LoVo (cell line): ENCODE measurements around the gene ESYT1.

Experiments used
- DNase-seq: peaks from one replicate; pipeline ENCODE4 v3.0.0-alpha.2; 2016; ENCODE audit warnings: low spot score

The ESYT1 gene

GRCh38 chr12:56188778-56189098, 60.7 kb downstream of the ESYT1 start:
- no peak for DNase-seq

- DNase-seq: peak; percentile 97
Measured at GRCh38 chr12:56189099-56189917, 61.2 kb downstream of the ESYT1 start, which contains the start of gene SMARCC2. Gene SMARCC2 (minus strand): TSS chr12:56189483. CDS start chr12:56189461, 22 bp downstream.

DNA sequence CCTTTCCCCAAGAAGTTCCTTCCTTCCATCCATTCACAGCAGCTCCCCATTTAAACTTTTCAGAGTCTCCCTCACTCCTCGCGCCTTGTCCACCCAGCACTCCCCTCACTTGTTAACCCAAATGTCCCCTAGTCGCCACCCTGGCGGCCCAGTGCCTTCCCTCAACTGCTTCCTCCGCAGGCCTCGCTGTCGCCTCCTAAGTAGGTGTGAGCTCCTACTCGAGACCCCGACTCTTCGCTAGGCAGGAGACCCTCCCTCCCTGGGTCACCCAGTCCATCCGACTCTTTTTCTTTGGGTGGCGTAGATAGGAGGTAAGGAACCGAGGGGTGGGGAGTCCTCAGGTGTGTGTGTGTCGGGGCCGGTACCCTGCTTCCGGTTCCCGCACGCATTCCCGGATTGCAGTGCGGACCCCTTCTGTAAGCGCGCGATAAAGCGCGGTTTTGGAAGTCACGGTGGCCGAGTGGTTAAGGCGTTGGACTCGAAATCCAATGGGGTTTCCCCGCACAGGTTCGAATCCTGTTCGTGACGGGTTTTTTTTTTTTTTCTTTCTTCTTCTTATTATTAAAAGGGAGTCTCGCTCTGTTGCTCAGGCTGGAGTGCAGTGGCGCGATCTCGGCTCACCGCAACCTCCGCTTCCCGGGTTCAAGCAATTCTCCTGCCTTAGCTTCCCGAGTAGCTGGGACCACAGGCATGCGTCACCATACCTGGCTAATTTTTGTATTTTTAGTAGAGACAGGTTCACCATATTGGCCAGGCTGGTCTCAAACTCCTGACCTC, 62.0 kb downstream of the ESYT1 start:
- peak; percentile 92 for DNase-seq

- no peak for DNase-seq
Measured at GRCh38 chr12:56190695-56191155, 62.7 kb downstream of the ESYT1 start.

DNA sequence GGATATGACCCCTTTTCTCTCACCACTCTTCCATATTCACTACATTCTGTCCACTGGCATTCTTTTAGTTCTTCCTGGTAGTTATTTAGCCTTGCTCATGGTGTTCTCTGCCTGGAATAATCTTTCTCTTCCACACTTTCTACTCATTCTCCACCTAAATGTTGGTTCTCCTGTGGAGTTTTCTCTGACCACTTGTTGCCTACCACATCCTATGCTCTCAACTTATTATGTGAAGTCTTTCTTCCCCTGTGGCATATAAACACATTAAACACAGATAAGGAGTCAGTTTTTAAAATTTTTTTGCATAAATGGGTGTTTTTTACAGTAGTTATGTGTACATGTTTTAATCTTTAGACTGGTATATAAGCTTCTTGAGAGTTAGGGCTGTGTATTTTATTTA, 64.5 kb downstream of the ESYT1 start:
- no peak for DNase-seq

DNA sequence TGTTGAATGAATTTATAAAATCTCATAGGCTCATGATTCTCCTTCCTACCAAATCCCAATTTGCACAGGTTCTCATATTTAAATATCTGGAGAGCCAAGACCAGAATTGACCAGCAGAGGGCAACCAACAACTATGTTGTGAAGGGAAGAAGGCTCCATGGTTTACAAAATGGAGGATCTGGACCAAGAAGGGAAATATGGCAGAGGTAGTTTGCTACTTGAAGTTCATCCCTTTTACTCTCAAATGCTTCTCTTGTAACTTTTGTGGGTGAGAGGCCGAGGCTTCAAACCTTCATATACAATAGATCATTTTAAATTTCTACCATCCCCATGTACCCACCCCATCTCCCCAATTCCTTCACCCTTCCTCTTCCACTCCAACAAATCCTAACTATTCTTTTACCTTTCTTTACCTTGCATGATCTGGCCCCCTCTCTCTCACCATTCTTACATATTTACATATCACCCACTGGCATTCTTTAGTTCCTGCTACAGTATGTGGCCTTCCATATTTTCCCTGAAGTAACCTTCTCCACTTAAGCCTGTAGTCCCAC, 65.0 kb downstream of the ESYT1 start:
- peak; percentile 87 for DNase-seq
